GM12878 (cell line): ENCODE results near the gene TEKT3. TPM values are rescaled to one million over a fixed set of nuclear protein-coding genes. Genes with fewer than 3 reads are reported as not detected.

Experiments
- ATAC-seq: fragments of 200-7000 bp; cut with Tn5 transposase; 3 replicates; pipeline ENCODE4 v1.9.1; 2020; ENCODE audit warnings: mild to moderate bottlenecking, moderate library complexity
- BruUV-seq: library from RNA; stranded (reverse); fragments of 400-500 nt; replicated peaks from 2 replicates; lab custom pipeline; 2021; lab: Mats Ljungman, UMichigan
- CTCF ChIA-PET: fragments of 300-600 bp; sonication (Branson Sonifier 250); formaldehyde crosslinking; extraction: SDS; loops from one replicate; lab custom pipeline; 2021; ENCODE audit warnings: inconsistent platforms; lab: Yijun Ruan, JAX
- POLR2A ChIA-PET: fragments of 350-600 bp; formaldehyde crosslinking; extraction: SDS; loops from one replicate; lab custom pipeline; 2021; ENCODE audit warnings: inconsistent platforms; lab: Charles Lee
- RAD21 ChIA-PET: fragments of 300-600 bp; sonication (Branson Sonifier 250); formaldehyde crosslinking; loops from one replicate; lab custom pipeline; 2023; ENCODE audit warnings: antibody characterized with exemption; ENCODE audit not compliant: unreplicated experiment; lab: Charles Lee
- SMC1A ChIA-PET: fragments of 300-600 bp; sonication (Branson Sonifier 250); formaldehyde crosslinking; loops from one replicate; lab custom pipeline; 2023; ENCODE audit not compliant: unreplicated experiment, uncharacterized antibody; lab: Charles Lee
- DNase-seq: peaks from one replicate; pipeline ENCODE4 v3.0.0-alpha.2; 2011; ENCODE audit warnings: low read depth, low spot score
- FAIRE-seq: peaks from 3 replicates; lab custom pipeline; 2011; peaks lifted over from hg19 to GRCh38; lab: Jason Lieb, UNC
- H2AFZ ChIP-seq: 2 replicates; pipeline ENCODE4 v1.6.0; 2011; ENCODE audit warnings: low read depth, low read length, control low read depth; ENCODE audit not compliant: control insufficient read depth
- H3K27ac ChIP-seq: 2 replicates; pipeline ENCODE4 v1.5.1; 2011; ENCODE audit warnings: control low read depth; ENCODE audit not compliant: control insufficient read depth, insufficient read depth
- H3K27me3 ChIP-seq, 2 experiments: replicated peaks in 1 of 2; 2 replicates each; pipeline versions ENCODE4 v1.6.0 to v1.6.1; 2011; ENCODE audit warnings: low read length in 1 of 2; ENCODE audit not compliant: control insufficient read depth in 2 of 2, insufficient read depth in 2 of 2
- H3K36me3 ChIP-seq, 2 experiments: 2 replicates each; pipeline ENCODE4 v1.5.1; 2011; ENCODE audit warnings: low read length in 1 of 2; ENCODE audit not compliant: control insufficient read depth in 2 of 2, insufficient read depth in 2 of 2
- H3K4me1 ChIP-seq: 2 replicates; pipeline ENCODE4 v1.6.1; 2011; ENCODE audit warnings: mild to moderate bottlenecking, low read length, moderate library complexity, mixed read lengths; ENCODE audit not compliant: control insufficient read depth, insufficient read depth
- H3K4me2 ChIP-seq: 2 replicates; pipeline ENCODE4 v1.6.0; 2011; ENCODE audit warnings: control low read depth; ENCODE audit not compliant: control insufficient read depth, insufficient read depth
- H3K4me3 ChIP-seq: fragments of 200-600 bp; sonication (generic); 2 replicates; pipeline ENCODE4 v1.5.1; 2016
- H3K79me2 ChIP-seq: 2 replicates; pipeline ENCODE4 v1.6.0; 2011; ENCODE audit warnings: low read length; ENCODE audit not compliant: control insufficient read depth, insufficient read depth
- H3K9ac ChIP-seq: 2 replicates; pipeline ENCODE4 v1.8.0; 2011; ENCODE audit warnings: low read length, control low read depth, mixed read lengths; ENCODE audit not compliant: control insufficient read depth, insufficient read depth
- H3K9me3 ChIP-seq: replicated peaks from 3 replicates; pipeline ENCODE4 v1.5.1; 2011; ENCODE audit warnings: mild to moderate bottlenecking, low read length; ENCODE audit not compliant: control insufficient read depth, insufficient read depth
- H4K20me1 ChIP-seq: 2 replicates; pipeline ENCODE4 v1.6.0; 2011; ENCODE audit not compliant: control insufficient read depth, insufficient read depth
- CUX1 ChIP-seq: IDR thresholded peaks from 2 replicates; pipeline ENCODE4 v1.6.1; 2012; ENCODE audit warnings: improper control_type of control experiment, low read depth, low read length; ENCODE audit not compliant: insufficient replicate concordance
- HCFC1 ChIP-seq: fragments of 150-350 bp; IDR thresholded peaks from 2 replicates; pipeline ENCODE4 v1.6.1; 2014; ENCODE audit warnings: low read length
- HDAC2 ChIP-seq: fragments of 200-600 bp; sonication (generic); IDR thresholded peaks from 2 replicates; pipeline ENCODE4 v1.6.1; 2017
- HDAC6 ChIP-seq: fragments of 200-600 bp; sonication (generic); IDR thresholded peaks from one replicate; pipeline ENCODE4 v1.8.0; 2017; ENCODE audit warnings: antibody characterized with exemption; ENCODE audit not compliant: unreplicated experiment
- HDGF ChIP-seq: fragments of 450-650 bp; IDR thresholded peaks from 2 replicates; pipeline ENCODE4 v1.6.1; 2016; ENCODE audit warnings: antibody characterized with exemption
- JUNB ChIP-seq: IDR thresholded peaks from 2 replicates; pipeline ENCODE4 v1.6.1; 2016; ENCODE audit warnings: antibody characterized with exemption, mild to moderate bottlenecking
- MTA2 ChIP-seq: fragments of 450-650 bp; IDR thresholded peaks from 2 replicates; pipeline ENCODE4 v1.6.1; 2016; ENCODE audit warnings: low read depth, mild to moderate bottlenecking, moderate library complexity
- MXI1 ChIP-seq: fragments of 150-350 bp; IDR thresholded peaks from 2 replicates; pipeline ENCODE4 v1.6.1; 2011; ENCODE audit warnings: low read depth, mild to moderate bottlenecking, inconsistent platforms, low read length, improper control_type of control experiment
- MYB ChIP-seq: fragments of 150-350 bp; IDR thresholded peaks from 2 replicates; pipeline ENCODE4 v1.6.1; 2014; ENCODE audit warnings: mild to moderate bottlenecking, low read depth, low read length, borderline replicate concordance
- NBN ChIP-seq: fragments of 450-650 bp; IDR thresholded peaks from 2 replicates; pipeline ENCODE4 v1.6.1; 2016
- POLR2AphosphoS2 ChIP-seq: IDR thresholded peaks from 2 replicates; pipeline ENCODE4 v1.6.1; 2011; ENCODE audit warnings: low read depth, mild to moderate bottlenecking, low read length, improper control_type of control experiment, moderate library complexity
- POLR2AphosphoS5 ChIP-seq: IDR thresholded peaks from 2 replicates; pipeline ENCODE4 v1.6.1; 2011; ENCODE audit warnings: mild to moderate bottlenecking, low read length, inconsistent platforms
- RBBP5 ChIP-seq: fragments of 200-600 bp; sonication (generic); conservative IDR thresholded peaks from 2 replicates; pipeline ENCODE4 v1.6.1; 2016
- SMC3 ChIP-seq: IDR thresholded peaks from 2 replicates; pipeline ENCODE4 v1.6.1; 2011; ENCODE audit warnings: low read length, improper control_type of control experiment, borderline replicate concordance
- SREBF2 ChIP-seq: IDR thresholded peaks from 2 replicates; pipeline ENCODE4 v1.6.1; 2012; ENCODE audit warnings: mild to moderate bottlenecking, low read length
- STAT3 ChIP-seq: IDR thresholded peaks from 2 replicates; pipeline ENCODE4 v1.6.1; 2011; ENCODE audit warnings: low read depth, low read length, improper control_type of control experiment
- SUPT20H ChIP-seq: IDR thresholded peaks from 2 replicates; pipeline ENCODE4 v1.6.1; 2011; ENCODE audit warnings: low read depth, mild to moderate bottlenecking, low read length, moderate library complexity, borderline replicate concordance; ENCODE audit not compliant: control insufficient read depth
- ZBTB4 ChIP-seq: fragments of 450-650 bp; formaldehyde crosslinking; IDR thresholded peaks from 2 replicates; pipeline ENCODE4 v1.4.0; 2022; ENCODE audit warnings: mild to moderate bottlenecking, moderate library complexity
- WGBS: methylation state at CpG from one replicate; pipeline ENCODE4 v1.1.6; 2016; ENCODE audit warnings: low lambda C conversion rate; ENCODE audit not compliant: insufficient replicate concordance, insufficient coverage; ENCODE audit errors: missing lambda C conversion rate; 5-methylcytosine and 5-hydroxymethylcytosine counted together
- in situ Hi-C: fragments of 300-500 bp; cut with MboI; formaldehyde crosslinking; loops from 9 replicates; pipeline ENCODE4 v1.14.3; 2018; ENCODE audit warnings: mixed read lengths
- intact Hi-C: fragments of 100-400 bp; cut with micrococcal nuclease; formaldehyde crosslinking; loops from one replicate; pipeline ENCODE4 v1.14.2; 2022; ENCODE audit not compliant: unreplicated experiment
- polyA plus RNA-seq, 11 experiments: library from polyadenylated mRNA; depleted of rRNA in 4 of 11; unstranded in 6 of 11; stranded (reverse) in 5 of 11; fragments of >200 nt; fragmentation: Nextera tagmentation in 4 of 11; fragmentation: Illumina TruSeq in 1 of 11; extraction: Ambion mirVana in 4 of 11; extraction: Trizol in 1 of 11; gene quantifications; 1 replicate in 1 of 11; 2 replicates in 10 of 11; pipeline versions ENCODE4 v1.2.1 to v1.2.3, GENCODE V29; 2011 to 2016; ENCODE audit warnings: inconsistent platforms in 2 of 11, missing spikeins in 2 of 11, low read depth in 1 of 11
- total RNA-seq, 4 experiments: library from RNA; depleted of rRNA in 3 of 4; stranded (reverse); fragments of >200 nt in 3 of 4; fragmentation: Illumina TruSeq in 1 of 4; extraction: Trizol in 1 of 4; gene quantifications; 2 replicates each; pipeline versions ENCODE4 v1.2.1 to v1.2.3, GENCODE V29; 2013 to 2021

TEKT3 gene
- total and polyA plus RNA-seq, 10 of the 15 experiments (the other 5 are each of a cell fraction or from before 2014, with no cell fraction given): 0.15 TPM; not detected in 9

GRCh38 chr17:15285466-15285865, 55.9 kb downstream of the TEKT3 start:
- in situ Hi-C loops (no loop called here), intact Hi-C loops (no loop called here)
- ChIA-PET POLR2A (no interaction called here), CTCF (no interaction called here), RAD21 (no interaction called here), SMC1A (no interaction called here)
- Histone ChIP-seq H4K20me1 (no peaks in the 10 kb centered on the region), H3K4me3 (no peak overlapping the region), H3K4me1 (no peaks in the 10 kb centered on the region), H3K27ac (no peak overlapping the region), H3K4me2 (no peak overlapping the region), H3K79me2 (no peaks in the 10 kb centered on the region), H3K27me3 (no peaks in the 10 kb centered on the region), H3K36me3 (no peaks in the 10 kb centered on the region), H3K9me3 (no peaks in the 10 kb centered on the region), H2AFZ (no peak overlapping the region), H3K9ac (no peak overlapping the region)
- no peak for FAIRE-seq
- BruUV-seq: no TSS peak
- TF ChIP-seq MYB (no peak), STAT3 (no peak), HDAC2 (no peak), JUNB (no peak), POLR2AphosphoS5 (no peak), SMC3 (no peak), SUPT20H (no peak), HDAC6 (no peak), RBBP5 (no peak), POLR2AphosphoS2 (no peak), HCFC1 (no peak), MTA2 (no peak), MXI1 (no peak), SREBF2 (no peak), NBN (no peak), CUX1 (no peak), HDGF (no peak), ZBTB4 (CRISPR knock-in tag) (no peak)
- no peak for DNase-seq
- 13% methylated on average over 6 of the region's 6 CpGs for WGBS
- no peak for ATAC-seq
